ENCODE data around the gene ASCL1.

GRCh38 chr12:102950950-102951619 lies 6.4 kb upstream of the ASCL1 start:
- no peak for TF ChIP-seq EZH2 (IDR thresholded peaks at IDR 0.05; ENCODE audit: low read length, missing control alignments)
- TF ChIP-seq, protein P1, sequence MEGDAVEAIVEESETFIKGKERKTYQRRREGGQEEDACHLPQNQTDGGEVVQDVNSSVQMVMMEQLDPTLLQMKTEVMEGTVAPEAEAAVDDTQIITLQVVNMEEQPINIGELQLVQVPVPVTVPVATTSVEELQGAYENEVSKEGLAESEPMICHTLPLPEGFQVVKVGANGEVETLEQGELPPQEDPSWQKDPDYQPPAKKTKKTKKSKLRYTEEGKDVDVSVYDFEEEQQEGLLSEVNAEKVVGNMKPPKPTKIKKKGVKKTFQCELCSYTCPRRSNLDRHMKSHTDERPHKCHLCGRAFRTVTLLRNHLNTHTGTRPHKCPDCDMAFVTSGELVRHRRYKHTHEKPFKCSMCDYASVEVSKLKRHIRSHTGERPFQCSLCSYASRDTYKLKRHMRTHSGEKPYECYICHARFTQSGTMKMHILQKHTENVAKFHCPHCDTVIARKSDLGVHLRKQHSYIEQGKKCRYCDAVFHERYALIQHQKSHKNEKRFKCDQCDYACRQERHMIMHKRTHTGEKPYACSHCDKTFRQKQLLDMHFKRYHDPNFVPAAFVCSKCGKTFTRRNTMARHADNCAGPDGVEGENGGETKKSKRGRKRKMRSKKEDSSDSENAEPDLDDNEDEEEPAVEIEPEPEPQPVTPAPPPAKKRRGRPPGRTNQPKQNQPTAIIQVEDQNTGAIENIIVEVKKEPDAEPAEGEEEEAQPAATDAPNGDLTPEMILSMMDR (conservative IDR thresholded peaks at IDR 0.05 in 1 of 2, IDR thresholded peaks at IDR 0.05 in 1 of 2; ENCODE audit: low read depth in 1 of 2, low read length in 2 of 2): no peak

Measured in fibroblast of lung (primary cell).